BJ (cell line): ENCODE results near the gene EEF1E1. TPM values are rescaled to one million over a fixed set of nuclear protein-coding genes. Genes with fewer than 3 reads are reported as not detected.

Source experiments
- CTCF ChIA-PET: fragments of 350-600 bp; formaldehyde crosslinking; extraction: SDS; loops from one replicate; lab custom pipeline; 2021; ENCODE audit warnings: antibody characterized with exemption, inconsistent platforms; lab: Yijun Ruan, JAX
- POLR2A ChIA-PET: fragments of 300-600 bp; sonication (Branson Sonifier 250); formaldehyde crosslinking; extraction: SDS; loops from one replicate; lab custom pipeline; 2021; ENCODE audit warnings: antibody characterized with exemption; lab: Charles Lee
- DNase-seq: peaks from one replicate; pipeline ENCODE4 v3.0.0-alpha.2; 2011; ENCODE audit warnings: low read depth
- H3K27me3 ChIP-seq: 2 replicates; pipeline ENCODE4 v1.6.0; 2011; ENCODE audit warnings: low read length; ENCODE audit not compliant: control insufficient read depth, insufficient read depth
- H3K36me3 ChIP-seq: 2 replicates; pipeline ENCODE4 v1.5.1; 2011; ENCODE audit warnings: low read length; ENCODE audit not compliant: control insufficient read depth, insufficient read depth
- H3K4me3 ChIP-seq: 2 replicates; pipeline ENCODE4 v1.5.1; 2011; ENCODE audit warnings: low read depth, mild to moderate bottlenecking, control low read depth, low read length
- polyA plus RNA-seq: library from polyadenylated mRNA; depleted of rRNA; stranded (reverse); fragments of >200 nt; gene quantifications from 2 replicates; pipeline ENCODE4 v1.2.3, GENCODE V29; 2011
- TF ChIP-seq, protein P1 (sequence below): IDR thresholded peaks from 2 replicates; pipeline ENCODE4 v1.5.1; 2011; ENCODE audit warnings: low read depth, mild to moderate bottlenecking, control low read depth, inconsistent platforms, low read length, moderate library complexity; ENCODE audit not compliant: insufficient read depth

The EEF1E1 gene
- polyA plus RNA-seq, 1 experiment = 26.4 TPM

DNA sequence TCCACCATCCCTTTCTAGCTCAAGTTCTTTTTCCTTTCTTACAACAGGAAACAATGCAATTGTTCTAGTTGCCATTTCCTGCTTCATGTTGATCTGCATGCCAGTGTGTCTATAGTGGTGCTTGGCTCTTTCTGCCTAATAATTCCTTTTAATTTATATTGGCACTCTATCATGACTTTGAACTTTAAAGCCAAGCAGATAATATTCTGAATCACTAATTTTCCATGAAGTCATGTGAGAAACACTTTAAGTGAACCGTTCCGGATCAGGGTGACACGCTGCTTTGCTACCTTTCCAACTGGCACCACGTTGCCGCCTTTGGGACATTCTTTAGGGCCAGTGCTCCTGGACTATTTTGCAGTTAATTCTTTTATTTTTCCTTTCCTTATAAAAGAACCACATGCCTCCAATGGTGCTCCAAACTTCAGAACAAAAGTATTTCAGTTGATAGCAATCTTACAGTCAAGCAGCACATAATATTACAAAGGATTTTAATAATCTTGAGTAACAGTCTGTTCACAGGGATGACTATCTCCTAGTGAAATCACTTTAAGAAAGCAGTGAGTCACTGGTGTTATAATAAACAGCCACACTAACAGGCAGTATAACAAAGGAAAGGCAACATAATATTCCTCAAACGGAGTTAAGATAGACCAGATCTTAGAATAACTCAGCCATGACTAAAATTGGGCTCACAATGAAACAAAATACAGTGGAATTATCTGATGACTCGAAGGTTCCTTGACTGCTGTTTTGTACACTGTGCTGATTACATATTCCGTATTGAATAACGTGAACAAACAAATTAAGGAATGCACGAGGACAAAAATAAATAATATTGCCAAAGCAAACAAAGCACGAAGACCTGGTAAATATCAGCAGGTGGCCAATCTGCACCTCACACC, 19.1 kb downstream of the EEF1E1 start:
- TF ChIP-seq, protein P1, sequence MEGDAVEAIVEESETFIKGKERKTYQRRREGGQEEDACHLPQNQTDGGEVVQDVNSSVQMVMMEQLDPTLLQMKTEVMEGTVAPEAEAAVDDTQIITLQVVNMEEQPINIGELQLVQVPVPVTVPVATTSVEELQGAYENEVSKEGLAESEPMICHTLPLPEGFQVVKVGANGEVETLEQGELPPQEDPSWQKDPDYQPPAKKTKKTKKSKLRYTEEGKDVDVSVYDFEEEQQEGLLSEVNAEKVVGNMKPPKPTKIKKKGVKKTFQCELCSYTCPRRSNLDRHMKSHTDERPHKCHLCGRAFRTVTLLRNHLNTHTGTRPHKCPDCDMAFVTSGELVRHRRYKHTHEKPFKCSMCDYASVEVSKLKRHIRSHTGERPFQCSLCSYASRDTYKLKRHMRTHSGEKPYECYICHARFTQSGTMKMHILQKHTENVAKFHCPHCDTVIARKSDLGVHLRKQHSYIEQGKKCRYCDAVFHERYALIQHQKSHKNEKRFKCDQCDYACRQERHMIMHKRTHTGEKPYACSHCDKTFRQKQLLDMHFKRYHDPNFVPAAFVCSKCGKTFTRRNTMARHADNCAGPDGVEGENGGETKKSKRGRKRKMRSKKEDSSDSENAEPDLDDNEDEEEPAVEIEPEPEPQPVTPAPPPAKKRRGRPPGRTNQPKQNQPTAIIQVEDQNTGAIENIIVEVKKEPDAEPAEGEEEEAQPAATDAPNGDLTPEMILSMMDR = peak; percentile 5; the same call in 1 of the 2 replicates
- ChIA-PET POLR2A (no interaction called here), CTCF (no interaction called here)
- Histone ChIP-seq H3K27me3 (no peaks in the 10 kb centered on the region), H3K4me3 (no peak overlapping the region), H3K36me3 (0 out of 2 replicates have a peak, but pooled peaks cover 2% of the 10 kb centered on the region)
- peak; percentile 83 for DNase-seq

DNA sequence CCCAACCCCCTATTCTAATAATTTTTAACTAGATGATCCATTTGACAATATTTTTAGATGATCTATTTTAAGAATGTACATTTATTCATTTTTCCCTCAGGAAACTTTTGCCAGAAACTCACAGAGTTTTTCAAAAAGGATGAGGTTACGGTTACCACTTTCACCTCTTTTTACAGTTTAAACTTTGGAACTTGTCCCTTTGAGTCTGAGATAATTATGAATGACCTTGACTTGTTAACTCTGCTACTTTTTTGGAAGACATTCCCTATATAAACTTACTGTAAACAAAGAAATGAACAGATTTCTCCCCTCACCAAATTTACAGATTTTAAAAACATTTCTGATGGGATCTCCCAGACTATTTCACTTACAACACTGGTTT, 19.8 kb downstream of the EEF1E1 start:
- ChIA-PET CTCF (no interaction called here), POLR2A (no interaction called here)
- no peaks in the 10 kb centered on the region for H3K27me3 ChIP-seq
- no peak overlapping the region for H3K4me3 ChIP-seq
- TF ChIP-seq, protein P1 = no peak
- no peak for DNase-seq
- no peaks in the 10 kb centered on the region for H3K36me3 ChIP-seq

DNA sequence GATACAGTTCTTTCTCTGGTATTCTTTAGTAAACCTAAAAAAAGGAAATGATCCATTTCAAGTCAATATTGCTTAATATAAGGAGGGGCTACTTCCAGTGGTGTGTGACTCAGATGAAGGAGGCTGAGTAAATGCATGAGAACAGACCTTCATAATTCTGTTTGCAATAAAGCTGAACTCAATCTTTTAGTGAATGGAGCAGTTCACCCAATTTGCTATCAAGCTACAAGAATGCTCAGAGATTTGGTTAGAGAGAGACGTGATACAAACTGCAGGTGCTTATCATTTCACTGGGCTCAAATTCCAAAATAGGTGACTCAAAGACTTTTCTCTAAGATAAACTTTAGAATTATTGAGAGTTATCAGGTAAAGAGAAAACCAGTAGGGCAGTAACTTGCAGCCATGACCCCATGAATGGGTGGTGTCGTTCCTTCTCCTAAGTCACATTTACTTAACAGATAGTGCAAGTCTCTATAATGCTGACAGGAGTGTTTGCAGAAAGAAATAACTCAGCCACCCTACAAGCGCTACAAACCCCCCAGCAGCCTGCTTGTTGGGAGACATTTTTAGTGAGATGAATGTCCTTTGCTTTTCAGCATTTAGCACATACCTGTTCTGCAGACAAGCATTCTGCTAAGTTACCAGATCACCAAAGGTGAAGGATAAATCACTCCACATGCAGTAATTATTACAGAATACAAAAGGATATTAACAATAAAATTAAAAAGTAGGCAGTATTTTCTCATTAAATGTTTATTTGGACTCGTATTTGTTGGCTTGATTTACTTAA, 21.8 kb downstream of the EEF1E1 start:
- H3K27me3 ChIP-seq = no peaks in the 10 kb centered on the region
- no peak for DNase-seq
- no peaks in the 10 kb centered on the region for H3K36me3 ChIP-seq
- no peak overlapping the region for H3K4me3 ChIP-seq
- TF ChIP-seq, protein P1 = no peak
- POLR2A ChIA-PET = no interaction called here
- CTCF ChIA-PET = no interaction called here

DNA sequence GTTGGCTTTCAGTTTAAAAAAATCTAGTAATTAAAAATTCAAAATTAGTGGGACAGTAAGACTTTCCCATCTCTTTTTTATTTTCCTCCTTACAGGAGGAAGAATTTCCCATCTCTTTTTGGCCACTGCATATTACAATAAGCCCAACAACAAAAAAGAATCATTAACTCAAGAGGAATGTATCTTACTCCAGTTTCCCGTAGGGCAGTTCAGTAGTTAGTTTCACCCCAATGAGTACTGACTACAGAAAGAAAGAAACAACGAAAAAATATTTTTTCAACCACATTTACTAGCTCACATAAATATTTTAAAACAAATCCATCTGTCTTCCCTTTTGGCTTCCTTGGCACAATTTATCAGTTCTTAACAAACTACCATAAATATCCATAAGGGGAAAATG, 23.2 kb downstream of the EEF1E1 start:
- TF ChIP-seq, protein P1 = no peak
- no peak overlapping the region for H3K4me3 ChIP-seq
- ChIA-PET CTCF (no interaction called here), POLR2A (no interaction called here)
- no peaks in the 10 kb centered on the region for H3K27me3 ChIP-seq
- DNase-seq = no peak
- no peaks in the 10 kb centered on the region for H3K36me3 ChIP-seq

DNA sequence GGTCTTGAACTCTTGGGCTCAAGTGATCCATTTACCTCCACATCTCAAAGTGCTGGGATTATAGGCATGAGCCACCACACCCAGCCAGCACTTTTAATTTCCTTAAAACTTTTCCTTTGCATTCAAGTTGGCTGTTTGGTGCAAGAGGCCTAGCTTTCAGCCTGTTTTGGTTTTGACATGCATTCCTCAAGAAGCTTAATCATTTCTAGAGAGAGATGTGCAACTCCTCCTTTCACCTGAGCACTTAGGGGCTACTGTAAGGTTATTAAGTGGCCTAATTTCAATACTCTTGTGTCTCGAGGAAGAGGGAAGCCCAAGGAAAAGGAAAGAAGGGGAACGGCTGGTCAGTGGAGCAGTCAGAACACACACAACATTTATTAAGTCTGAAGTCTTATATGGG, 24.4 kb downstream of the EEF1E1 start:
- Histone ChIP-seq H3K4me3 (no peak overlapping the region), H3K36me3 (no peaks in the 10 kb centered on the region), H3K27me3 (no peaks in the 10 kb centered on the region)
- ChIA-PET CTCF (no interaction called here), POLR2A (no interaction called here)
- TF ChIP-seq, protein P1 = no peak
- DNase-seq = no peak
